Measurements from ENCODE around the gene MRPS34.

The MRPS34 gene

GRCh38 chr16:1781254-1781653 is 8.3 kb upstream of the MRPS34 start:
- no peak for DNase-seq (ENCODE audit: low read depth)

GRCh38 chr16:1780677-1781072 is 7.7 kb upstream of the MRPS34 start:
- no peak for DNase-seq (ENCODE audit: low read depth)

- no peak for DNase-seq (ENCODE audit: low read depth)
Observed at GRCh38 chr16:1779741-1780676, 7.1 kb upstream of the MRPS34 start.

GRCh38 chr16:1779234-1779701 is 6.3 kb upstream of the MRPS34 start:
- DNase-seq (ENCODE audit: low read depth): no peak

GRCh38 chr16:1778200-1779179 is 5.6 kb upstream of the MRPS34 start:
- no peak for DNase-seq (ENCODE audit: low read depth)

- DNase-seq (ENCODE audit: low read depth): no peak
Observed at GRCh38 chr16:1777375-1778199, 4.7 kb upstream of the MRPS34 start.

GRCh38 chr16:1776991-1777374 is 4.0 kb upstream of the MRPS34 start:
- DNase-seq (ENCODE audit: low read depth): no peak

GRCh38 chr16:1776672-1776955 is 3.7 kb upstream of the MRPS34 start:
- no peak for DNase-seq (ENCODE audit: low read depth)

GRCh38 chr16:1775846-1776671 is 3.1 kb upstream of the MRPS34 start:
- no peak for DNase-seq (ENCODE audit: low read depth)

GRCh38 chr16:1775006-1775845 is 2.3 kb upstream of the MRPS34 start:
- no peak for DNase-seq (ENCODE audit: low read depth)

GRCh38 chr16:1774448-1774780 is 1.5 kb upstream of the MRPS34 start:
- DNase-seq (ENCODE audit: low read depth): no peak

- DNase-seq (ENCODE audit: low read depth): no peak
Observed at GRCh38 chr16:1773703-1774447, 941 bp upstream of the MRPS34 start.

- no peak for DNase-seq (ENCODE audit: low read depth)
Observed at GRCh38 chr16:1772362-1772907, 499 bp downstream of the MRPS34 start, which contains the start of gene EME2. Gene EME2, plus strand, starts transcription at chr16:1772810. Its CDS starts 418 bp downstream, at chr16:1773228.

- DNase-seq (ENCODE audit: low read depth): no peak
Observed at GRCh38 chr16:1771864-1772361, 1.0 kb downstream of the MRPS34 start.

- peak; percentile 43 for DNase-seq (ENCODE audit: low read depth)
Observed at GRCh38 chr16:1771188-1771863, 1.6 kb downstream of the MRPS34 start, which contains the start of gene NME3. Gene NME3, minus strand, starts transcription at chr16:1771543. Its CDS starts 9 bp downstream, at chr16:1771534.

GRCh38 chr16:1770328-1771187 is 2.4 kb downstream of the MRPS34 start:
- peak; percentile 38 for DNase-seq (ENCODE audit: low read depth)
